Measurements from ENCODE around the gene IL1RAPL1. TPM values are rescaled to one million over a fixed set of nuclear protein-coding genes. Genes with fewer than 3 reads are reported as not detected.

Gene IL1RAPL1
- total and polyA plus RNA-seq, 8 donors, result 0.05 to 0.20 (median 0.09) TPM; not detected in 5

DNA sequence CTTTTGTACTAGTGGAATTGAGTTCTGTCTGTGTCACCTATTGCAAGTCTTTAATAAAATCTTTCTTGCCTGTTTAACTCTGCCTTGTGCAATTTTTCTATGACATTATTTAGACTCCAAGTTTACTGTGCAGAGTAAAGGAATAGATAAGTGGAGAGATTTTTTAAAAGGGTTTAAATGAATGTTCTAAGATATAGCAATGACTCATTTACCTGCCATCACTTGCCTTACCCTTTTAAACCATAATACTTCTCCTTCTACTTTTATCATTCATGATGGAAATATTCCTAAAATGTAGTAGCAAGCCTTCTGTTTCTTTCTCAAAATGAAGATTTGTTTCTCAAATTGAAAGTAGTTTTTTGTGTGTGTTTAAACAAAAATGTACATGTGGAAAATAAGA is 845.3 kb downstream of the IL1RAPL1 start:
- Histone ChIP-seq H3K36me3 (no peaks in the 10 kb centered on the region), H3K4me1 (no peaks in the 10 kb centered on the region), H3K27me3 (peaks cover 0 to 3% (median 0%) of the 10 kb centered on the region in 4 donors), H3K27ac (no peak overlapping the region), H3K9me3 (no peaks in the 10 kb centered on the region), H3K4me3 (no peak overlapping the region)
- no peak for FAIRE-seq
- no peak for ATAC-seq
- no peak for DNase-seq
- TF ChIP-seq, protein P1, sequence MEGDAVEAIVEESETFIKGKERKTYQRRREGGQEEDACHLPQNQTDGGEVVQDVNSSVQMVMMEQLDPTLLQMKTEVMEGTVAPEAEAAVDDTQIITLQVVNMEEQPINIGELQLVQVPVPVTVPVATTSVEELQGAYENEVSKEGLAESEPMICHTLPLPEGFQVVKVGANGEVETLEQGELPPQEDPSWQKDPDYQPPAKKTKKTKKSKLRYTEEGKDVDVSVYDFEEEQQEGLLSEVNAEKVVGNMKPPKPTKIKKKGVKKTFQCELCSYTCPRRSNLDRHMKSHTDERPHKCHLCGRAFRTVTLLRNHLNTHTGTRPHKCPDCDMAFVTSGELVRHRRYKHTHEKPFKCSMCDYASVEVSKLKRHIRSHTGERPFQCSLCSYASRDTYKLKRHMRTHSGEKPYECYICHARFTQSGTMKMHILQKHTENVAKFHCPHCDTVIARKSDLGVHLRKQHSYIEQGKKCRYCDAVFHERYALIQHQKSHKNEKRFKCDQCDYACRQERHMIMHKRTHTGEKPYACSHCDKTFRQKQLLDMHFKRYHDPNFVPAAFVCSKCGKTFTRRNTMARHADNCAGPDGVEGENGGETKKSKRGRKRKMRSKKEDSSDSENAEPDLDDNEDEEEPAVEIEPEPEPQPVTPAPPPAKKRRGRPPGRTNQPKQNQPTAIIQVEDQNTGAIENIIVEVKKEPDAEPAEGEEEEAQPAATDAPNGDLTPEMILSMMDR (IDR thresholded peaks at IDR 0.05), result no peak
- intact Hi-C loops (cut with DNase I), result no loop called here

DNA sequence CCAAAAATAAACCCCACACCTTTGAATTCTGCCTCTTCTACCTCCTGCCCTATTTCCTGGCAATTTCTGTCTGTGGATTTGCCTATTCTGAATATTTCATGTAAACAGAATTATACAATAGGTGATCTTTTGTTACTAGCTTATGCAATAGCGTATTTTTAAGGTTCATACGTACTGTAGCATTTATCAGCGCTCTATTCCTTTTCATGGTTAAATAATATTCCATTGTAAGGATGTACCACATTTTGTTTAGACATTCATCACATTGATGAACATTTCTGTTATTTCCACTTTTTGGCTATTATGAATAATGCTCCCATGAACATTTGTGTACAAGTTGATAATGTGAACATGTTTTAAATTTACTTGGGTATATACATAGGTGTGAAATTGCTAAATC is 847.7 kb downstream of the IL1RAPL1 start:
- Histone ChIP-seq H3K4me3 (no peak overlapping the region), H3K27ac (no peak overlapping the region), H3K27me3 (peaks cover 0 to 3% (median 0%) of the 10 kb centered on the region in 4 donors), H3K9me3 (no peaks in the 10 kb centered on the region), H3K36me3 (no peaks in the 10 kb centered on the region), H3K4me1 (no peaks in the 10 kb centered on the region)
- FAIRE-seq (no peak), ATAC-seq (no peak), DNase-seq (no peak)
- TF ChIP-seq, protein P1 (IDR thresholded peaks at IDR 0.05), result no peak
- WGBS, 2 donors, result 64 to 68% methylated on average over 3 of the region's 3 CpGs
- intact Hi-C loops (cut with DNase I), result no loop called here

DNA sequence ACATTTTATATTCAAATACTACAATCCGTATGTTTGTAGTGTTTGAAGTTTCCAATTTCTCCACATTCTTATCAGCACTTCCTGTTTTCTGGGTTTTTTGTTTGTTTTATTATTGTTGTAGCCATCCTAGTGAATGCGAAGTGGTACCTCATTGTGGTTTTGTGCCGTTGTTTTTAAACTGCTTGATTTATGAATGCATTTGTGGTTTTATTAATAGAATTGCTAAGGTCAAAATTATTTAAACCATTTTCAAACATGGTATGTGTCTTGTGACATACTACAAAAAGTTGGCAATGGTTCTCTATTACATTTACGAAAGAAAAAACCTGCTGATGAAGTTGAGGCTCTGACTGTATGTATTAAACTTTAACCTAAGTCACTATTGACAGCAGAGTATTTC is 848.1 kb downstream of the IL1RAPL1 start:
- no peak for FAIRE-seq
- 65 to 67% methylated on average over 4 of the region's 4 CpGs for WGBS, 2 donors

DNA sequence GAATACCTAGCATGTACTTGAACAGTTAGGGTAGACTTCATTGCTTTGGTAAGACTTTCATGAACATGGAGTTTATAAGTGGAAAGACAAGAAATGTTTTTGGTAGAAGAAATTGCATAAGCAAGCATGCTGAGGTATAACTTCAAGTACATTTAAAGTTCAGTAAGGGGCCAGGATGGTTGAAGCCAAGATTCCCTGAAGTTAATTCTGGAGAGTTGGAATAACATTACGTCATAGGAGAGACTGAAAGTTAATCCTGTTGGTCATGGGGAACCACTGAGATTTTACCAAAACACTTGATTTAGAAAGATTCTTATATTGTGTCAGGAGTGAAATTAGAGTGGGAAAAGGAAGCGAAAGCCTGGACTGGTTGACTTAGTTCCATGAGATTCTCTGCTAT is 860.6 kb downstream of the IL1RAPL1 start:
- Histone ChIP-seq H3K4me1 (no peaks in the 10 kb centered on the region), H3K27ac (no peak overlapping the region), H3K27me3 (peaks cover 0 to 6% (median 0%) of the 10 kb centered on the region in 4 donors), H3K9me3 (no peaks in the 10 kb centered on the region), H3K36me3 (no peaks in the 10 kb centered on the region), H3K4me3 (no peak overlapping the region)
- intact Hi-C loops (cut with DNase I), result no loop called here
- WGBS, 2 donors, result 55 to 61% methylated on average over 2 of the region's 2 CpGs
- DNase-seq (no peak), FAIRE-seq (no peak), ATAC-seq (no peak)
- TF ChIP-seq, protein P1 (IDR thresholded peaks at IDR 0.05), result no peak

More for the DNA sequence above, 848.1 kb downstream of the IL1RAPL1 start:
- Histone ChIP-seq H3K9me3 (no peaks in the 10 kb centered on the region), H3K27ac (no peak overlapping the region), H3K27me3 (peaks cover 0 to 3% (median 0%) of the 10 kb centered on the region in 4 donors), H3K36me3 (no peaks in the 10 kb centered on the region), H3K4me1 (no peaks in the 10 kb centered on the region), H3K4me3 (no peak overlapping the region)
- no peak for DNase-seq
- intact Hi-C loops (cut with DNase I), result no loop called here
- TF ChIP-seq, protein P1 (IDR thresholded peaks at IDR 0.05), result no peak
- no peak for ATAC-seq

DNA sequence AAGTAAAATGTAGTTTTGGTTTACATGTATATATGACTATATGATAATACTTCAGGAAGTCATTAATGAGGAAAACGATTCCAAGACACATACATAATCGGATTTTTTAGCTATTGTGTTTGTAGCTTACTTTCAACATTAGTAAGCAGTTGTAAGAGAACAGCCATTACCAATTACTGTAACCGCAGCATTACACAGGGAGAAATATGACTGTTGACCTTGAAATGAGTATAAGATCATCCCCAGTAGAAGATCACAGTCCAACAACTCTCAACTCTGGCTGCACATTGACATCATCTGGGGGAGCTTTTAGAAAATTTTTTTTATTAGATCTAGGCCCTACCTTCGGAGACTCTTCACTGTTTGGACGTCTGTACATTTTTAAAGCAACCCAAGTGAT is 866.1 kb downstream of the IL1RAPL1 start:
- FAIRE-seq, result no peak
- 41 to 44% methylated on average over 5 of the region's 5 CpGs for WGBS, 2 donors
- ATAC-seq, result no peak

More for the DNA sequence above, 866.1 kb downstream of the IL1RAPL1 start:
- Histone ChIP-seq H3K4me1 (no peaks in the 10 kb centered on the region), H3K27ac (no peak overlapping the region), H3K36me3 (no peaks in the 10 kb centered on the region), H3K27me3 (no peaks in the 10 kb centered on the region), H3K9me3 (no peaks in the 10 kb centered on the region), H3K4me3 (no peak overlapping the region)
- DNase-seq, result no peak
- intact Hi-C loops (cut with DNase I), result no loop called here
- TF ChIP-seq, protein P1 (IDR thresholded peaks at IDR 0.05), result no peak
